H7 (cell line): ENCODE data around the gene RGS3. TPM values are rescaled to one million over a fixed set of nuclear protein-coding genes. Genes with fewer than 3 reads are reported as not detected.
A peak's percentile ranks its signal among the peaks of the same experiment; 100 is the strongest.

Experiments used
- DNase-seq: peaks from one replicate; pipeline ENCODE4 v3.0.0; 2012
- H3K27me3 ChIP-seq: 2 replicates; pipeline ENCODE4 v1.6.0; 2011; ENCODE audit warnings: mild to moderate bottlenecking, low read length; ENCODE audit not compliant: control insufficient read depth, insufficient read depth
- H3K36me3 ChIP-seq: replicated peaks from 2 replicates; pipeline ENCODE4 v1.5.1; 2011; ENCODE audit warnings: low read length; ENCODE audit not compliant: control insufficient read depth, insufficient read depth
- H3K4me3 ChIP-seq: 2 replicates; pipeline ENCODE4 v1.5.1; 2011; ENCODE audit warnings: low read depth, mild to moderate bottlenecking, control low read depth, low read length, moderate library complexity; ENCODE audit not compliant: insufficient read depth
- total RNA-seq: library from RNA; depleted of rRNA; stranded (reverse); fragments of >200 nt; shearing (Covaris generic); gene quantifications from 2 replicates; pipeline ENCODE4 v1.2.3, GENCODE V29; 2014

The RGS3 gene
- total RNA-seq, 1 experiment from 2014 or later: 18.2 TPM

GRCh38 chr9:113592876-113593575 is 129.5 kb downstream of the RGS3 start:
- Histone ChIP-seq H3K4me3 (no peak overlapping the region), H3K36me3 (peaks cover 13% of the 10 kb centered on the region)
- DNase-seq: no peak

DNA sequence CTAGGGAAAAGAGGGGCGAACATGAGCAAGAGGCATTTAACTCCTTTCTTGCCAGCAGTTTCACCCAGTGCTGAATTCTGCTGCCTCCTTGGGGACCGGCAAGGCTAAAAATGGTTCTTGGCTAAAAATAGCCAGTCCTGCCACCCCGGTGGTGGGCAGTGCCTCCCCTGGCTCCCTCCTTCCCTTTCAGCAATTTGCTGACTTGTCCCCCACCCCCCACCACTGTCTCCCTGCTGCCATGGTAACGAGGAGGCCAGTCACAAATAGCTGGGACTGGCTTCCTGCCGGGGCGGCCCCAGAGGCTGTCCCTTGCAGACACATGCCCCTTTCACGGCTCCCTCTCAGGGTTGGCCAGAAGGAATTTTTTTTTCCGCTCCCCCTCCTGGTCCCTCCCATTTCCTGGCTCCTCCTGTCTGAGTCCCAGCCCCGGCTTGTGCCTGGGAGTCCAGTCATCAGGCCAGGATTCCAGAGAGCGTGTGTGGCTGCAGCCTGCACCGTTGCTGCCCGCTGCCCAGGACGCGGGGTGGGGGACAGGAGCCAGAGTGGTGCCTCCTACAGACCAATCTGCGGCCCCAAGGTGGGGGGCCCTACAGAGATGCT is 130.3 kb downstream of the RGS3 start:
- peak overlapping the region; percentile 66 for H3K4me3 ChIP-seq
- peaks cover 13% of the 10 kb centered on the region for H3K36me3 ChIP-seq
- H3K27me3 ChIP-seq: no peaks in the 10 kb centered on the region
- peak; percentile 97 for DNase-seq

More at GRCh38 chr9:113592876-113593575, 129.5 kb downstream of the RGS3 start:
- no peaks in the 10 kb centered on the region for H3K27me3 ChIP-seq

- no peaks in the 10 kb centered on the region for H3K27me3 ChIP-seq
- peaks cover 13% of the 10 kb centered on the region for H3K36me3 ChIP-seq
- peak overlapping the region; percentile 66 for H3K4me3 ChIP-seq
- no peak for DNase-seq
Measured at GRCh38 chr9:113594484-113595299, 131.2 kb downstream of the RGS3 start.

- H3K27me3 ChIP-seq: no peaks in the 10 kb centered on the region
- no peak for DNase-seq
- H3K36me3 ChIP-seq: peaks cover 13% of the 10 kb centered on the region
- H3K4me3 ChIP-seq: no peak overlapping the region
Measured at GRCh38 chr9:113596616-113597320, 133.2 kb downstream of the RGS3 start.

- Histone ChIP-seq H3K4me3 (no peak overlapping the region), H3K27me3 (no peaks in the 10 kb centered on the region), H3K36me3 (peaks cover 13% of the 10 kb centered on the region)
- no peak for DNase-seq
Measured at GRCh38 chr9:113597390-113598241, 134.1 kb downstream of the RGS3 start.

DNA sequence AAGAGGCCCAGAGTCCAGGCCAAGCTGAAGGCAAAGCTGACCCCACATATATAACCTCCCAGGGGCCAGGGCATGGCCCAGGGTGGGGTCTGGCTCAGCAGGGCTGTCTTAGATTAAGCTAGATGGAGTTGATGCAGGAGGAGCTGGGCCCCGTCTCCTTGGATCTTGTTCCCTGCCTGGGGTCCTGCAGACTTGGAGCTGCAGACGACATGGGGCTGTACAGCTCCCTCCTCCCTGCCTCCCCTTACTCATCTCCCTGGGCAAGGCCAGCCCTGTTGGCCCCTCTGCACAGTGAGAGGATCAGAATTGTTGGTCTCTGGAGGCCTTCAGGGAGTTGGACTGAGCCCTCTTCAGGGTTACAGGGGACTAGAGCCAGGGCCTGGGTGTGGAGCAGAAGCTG is 134.9 kb downstream of the RGS3 start:
- H3K4me3 ChIP-seq: no peak overlapping the region
- H3K36me3 ChIP-seq: peaks cover 13% of the 10 kb centered on the region
- no peak for DNase-seq
- H3K27me3 ChIP-seq: no peaks in the 10 kb centered on the region

GRCh38 chr9:113598883-113599282 is 135.4 kb downstream of the RGS3 start:
- Histone ChIP-seq H3K36me3 (peaks cover 13% of the 10 kb centered on the region), H3K4me3 (no peak overlapping the region), H3K27me3 (no peaks in the 10 kb centered on the region)
- no peak for DNase-seq

DNA sequence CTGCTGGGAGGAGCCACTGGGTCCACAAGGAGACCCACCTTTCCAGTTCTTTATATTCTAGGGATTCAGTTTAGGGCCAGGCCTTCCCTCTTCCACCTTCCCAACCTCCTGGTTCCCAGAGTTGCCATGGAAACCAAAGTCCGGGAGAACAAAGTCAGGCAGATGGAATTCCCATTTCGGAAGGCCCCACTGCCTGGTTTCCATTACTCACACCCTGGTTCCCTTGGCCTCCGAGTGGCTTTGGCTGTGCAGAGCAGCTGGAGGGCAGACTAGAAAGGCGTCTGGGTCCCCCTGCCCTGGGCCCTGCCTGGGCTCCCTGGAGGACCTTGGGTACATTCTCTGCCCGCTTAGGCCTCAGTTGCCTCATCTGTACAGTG is 136.1 kb downstream of the RGS3 start:
- Histone ChIP-seq H3K36me3 (peaks cover 13% of the 10 kb centered on the region), H3K27me3 (no peaks in the 10 kb centered on the region), H3K4me3 (no peak overlapping the region)
- DNase-seq: peak; percentile 85

DNA sequence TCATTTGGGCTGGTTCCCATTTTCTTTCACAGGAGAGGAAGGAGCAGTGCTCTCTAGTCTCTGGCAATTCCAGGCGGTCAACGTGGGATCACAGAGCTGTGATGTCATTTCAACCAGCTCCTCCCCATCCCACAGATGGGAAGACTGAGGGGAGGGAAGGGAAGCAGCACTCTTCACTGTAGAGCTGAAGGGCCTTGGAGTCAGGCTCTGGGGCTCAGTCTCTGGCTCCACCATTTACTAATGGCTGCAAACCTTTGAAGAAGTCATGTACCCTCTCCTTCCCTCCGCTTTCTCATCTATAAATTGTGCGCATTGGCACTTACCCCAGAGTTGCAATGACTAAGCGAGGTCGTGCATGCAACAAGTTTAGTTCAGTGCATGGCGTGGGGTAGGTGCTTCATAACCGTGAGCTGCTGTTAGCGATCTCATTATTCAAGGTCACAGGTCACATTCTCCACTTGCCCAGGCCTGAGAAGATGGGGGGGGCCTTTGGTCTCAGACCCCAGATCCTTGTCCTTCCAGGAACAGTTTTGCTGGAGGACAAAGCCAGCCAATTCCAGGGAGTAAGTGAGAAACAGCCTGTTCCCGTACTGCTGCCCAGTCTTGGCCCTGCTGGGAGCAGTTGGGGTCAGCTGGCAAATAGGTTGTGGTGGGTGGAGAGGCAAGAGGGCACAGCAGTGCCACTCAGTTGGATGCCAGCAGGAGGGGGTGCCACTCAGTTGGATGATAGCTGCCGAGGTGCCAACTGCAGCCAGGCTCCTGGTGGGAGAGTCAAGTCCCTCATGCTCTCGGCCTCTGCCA is 136.7 kb downstream of the RGS3 start:
- peaks cover 13% of the 10 kb centered on the region for H3K36me3 ChIP-seq
- H3K27me3 ChIP-seq: no peaks in the 10 kb centered on the region
- DNase-seq: no peak
- no peak overlapping the region for H3K4me3 ChIP-seq

DNA sequence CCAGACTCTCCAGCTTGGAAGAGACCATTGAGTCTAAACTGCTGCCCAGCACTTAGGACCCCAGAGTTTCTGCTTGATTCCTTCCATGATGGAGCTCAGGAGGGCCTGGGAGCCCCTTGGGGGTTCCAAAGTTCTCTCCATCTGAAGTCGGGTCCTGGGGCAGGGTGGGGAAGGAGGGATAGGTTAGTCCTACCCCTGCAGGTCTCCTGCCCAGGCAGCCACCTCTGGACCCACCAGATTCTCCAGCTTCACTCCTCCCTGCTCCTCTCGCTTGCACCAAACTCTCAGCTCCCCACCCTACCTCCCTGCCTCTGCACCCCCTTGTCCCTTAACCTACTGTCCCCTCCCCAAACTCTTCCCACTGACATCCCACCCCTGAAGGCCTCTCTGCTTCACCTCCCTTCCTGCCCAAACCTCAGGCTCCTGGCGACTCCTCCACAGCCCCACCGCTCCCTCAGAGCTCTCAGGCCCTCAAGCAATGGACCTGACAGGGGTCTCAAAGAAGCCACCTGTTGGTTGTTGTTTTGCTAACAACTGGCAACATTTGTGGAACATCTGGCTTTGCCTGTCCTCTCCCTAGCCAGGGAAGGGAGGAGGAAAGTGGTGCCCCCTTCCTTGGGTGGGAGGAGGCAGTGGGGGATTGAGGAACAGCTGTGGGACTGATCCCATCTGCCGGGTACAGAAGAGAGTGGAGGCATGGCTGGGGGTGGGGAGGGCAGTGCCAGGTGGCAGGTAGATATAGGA is 137.5 kb downstream of the RGS3 start:
- no peak for DNase-seq

GRCh38 chr9:113601656-113602055 is 138.1 kb downstream of the RGS3 start:
- peaks cover 5% of the 10 kb centered on the region for H3K36me3 ChIP-seq
- no peak overlapping the region for H3K4me3 ChIP-seq
- H3K27me3 ChIP-seq: no peaks in the 10 kb centered on the region
- DNase-seq: no peak

More for the DNA sequence above, 137.5 kb downstream of the RGS3 start:
- Histone ChIP-seq H3K27me3 (no peaks in the 10 kb centered on the region), H3K4me3 (no peak overlapping the region), H3K36me3 (peaks cover 8% of the 10 kb centered on the region)

- peaks cover 2% of the 10 kb centered on the region for H3K36me3 ChIP-seq
- no peak overlapping the region for H3K4me3 ChIP-seq
- H3K27me3 ChIP-seq: no peaks in the 10 kb centered on the region
- DNase-seq: peak; percentile 95
Measured at GRCh38 chr9:113602126-113603047, 138.9 kb downstream of the RGS3 start.
